GM12878 (cell line): ENCODE data around the gene SAC3D1.

Experiments
- HCFC1 ChIP-seq: fragments of 150-350 bp; IDR thresholded peaks from 2 replicates; pipeline ENCODE4 v1.6.1; 2014; ENCODE audit warnings: low read length
- RFX5 ChIP-seq: IDR thresholded peaks from 2 replicates; pipeline ENCODE4 v1.6.1; 2011; ENCODE audit warnings: low read depth, low read length, improper control_type of control experiment
- SIN3A ChIP-seq: IDR thresholded peaks from 2 replicates; pipeline ENCODE4 v1.6.1; 2012; ENCODE audit warnings: low read depth, low read length, improper control_type of control experiment
- TCF3 ChIP-seq: IDR thresholded peaks from 2 replicates; pipeline ENCODE4 v1.6.1; 2012; ENCODE audit warnings: low read depth, mild to moderate bottlenecking, low read length, borderline replicate concordance; ENCODE audit not compliant: insufficient read depth
- ZNF274 ChIP-seq: IDR thresholded peaks from one replicate; pipeline ENCODE4 v1.8.0; 2011; ENCODE audit not compliant: insufficient read length, insufficient read depth
- TF ChIP-seq, protein P1 (sequence below): IDR thresholded peaks from 2 replicates; pipeline ENCODE4 v1.6.1; 2011; ENCODE audit warnings: low read depth, low read length, improper control_type of control experiment, borderline replicate concordance
- TF ChIP-seq, protein P2 (sequence below), 3 experiments: IDR thresholded peaks in 2 of 3; conservative IDR thresholded peaks in 1 of 3; 2 replicates each; pipeline ENCODE4 v1.5.1; 2011; ENCODE audit warnings: low read depth in 3 of 3, low read length in 3 of 3, mild to moderate bottlenecking in 3 of 3, control low read depth in 2 of 3, moderate library complexity in 2 of 3, inconsistent platforms in 1 of 3, mixed read lengths in 1 of 3; ENCODE audit not compliant: control insufficient read depth in 2 of 3, insufficient read depth in 1 of 3; ENCODE audit errors: extremely low read depth in 1 of 3
- TF ChIP-seq, protein P3 (sequence below): IDR thresholded peaks from 2 replicates; pipeline ENCODE4 v1.6.1; 2012; ENCODE audit warnings: low read depth, low read length, improper control_type of control experiment
- TF ChIP-seq, protein P4 (sequence below): IDR thresholded peaks from 2 replicates; pipeline ENCODE4 v1.6.1; 2012; ENCODE audit warnings: low read depth, low read length, improper control_type of control experiment

DNA sequence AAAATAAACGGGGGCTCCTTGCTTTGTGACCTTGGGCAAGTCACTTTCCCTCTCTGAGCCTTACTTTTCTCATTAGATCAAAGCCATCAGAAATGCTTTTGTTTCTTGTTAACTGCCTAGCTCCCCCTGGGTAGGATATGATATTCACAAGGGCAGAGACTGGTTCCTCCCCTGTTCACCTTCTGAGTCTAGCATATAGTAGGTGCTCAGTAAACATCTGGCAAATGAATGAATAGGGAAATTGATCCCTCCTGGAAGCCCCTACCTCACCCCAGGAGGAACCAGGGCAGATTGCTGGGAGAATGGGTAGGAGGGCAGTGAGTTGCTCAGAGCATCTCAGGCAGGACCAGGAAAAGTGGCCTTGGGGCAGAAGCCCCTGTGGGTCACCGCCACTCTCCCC, 6.6 kb upstream of the SAC3D1 start:
- TF ChIP-seq, protein P1, sequence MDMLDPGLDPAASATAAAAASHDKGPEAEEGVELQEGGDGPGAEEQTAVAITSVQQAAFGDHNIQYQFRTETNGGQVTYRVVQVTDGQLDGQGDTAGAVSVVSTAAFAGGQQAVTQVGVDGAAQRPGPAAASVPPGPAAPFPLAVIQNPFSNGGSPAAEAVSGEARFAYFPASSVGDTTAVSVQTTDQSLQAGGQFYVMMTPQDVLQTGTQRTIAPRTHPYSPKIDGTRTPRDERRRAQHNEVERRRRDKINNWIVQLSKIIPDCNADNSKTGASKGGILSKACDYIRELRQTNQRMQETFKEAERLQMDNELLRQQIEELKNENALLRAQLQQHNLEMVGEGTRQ, result no peak
- TF ChIP-seq ZNF274 (no peak), SIN3A (no peak), RFX5 (no peak), HCFC1 (no peak), TCF3 (no peak)
- TF ChIP-seq, protein P2, sequence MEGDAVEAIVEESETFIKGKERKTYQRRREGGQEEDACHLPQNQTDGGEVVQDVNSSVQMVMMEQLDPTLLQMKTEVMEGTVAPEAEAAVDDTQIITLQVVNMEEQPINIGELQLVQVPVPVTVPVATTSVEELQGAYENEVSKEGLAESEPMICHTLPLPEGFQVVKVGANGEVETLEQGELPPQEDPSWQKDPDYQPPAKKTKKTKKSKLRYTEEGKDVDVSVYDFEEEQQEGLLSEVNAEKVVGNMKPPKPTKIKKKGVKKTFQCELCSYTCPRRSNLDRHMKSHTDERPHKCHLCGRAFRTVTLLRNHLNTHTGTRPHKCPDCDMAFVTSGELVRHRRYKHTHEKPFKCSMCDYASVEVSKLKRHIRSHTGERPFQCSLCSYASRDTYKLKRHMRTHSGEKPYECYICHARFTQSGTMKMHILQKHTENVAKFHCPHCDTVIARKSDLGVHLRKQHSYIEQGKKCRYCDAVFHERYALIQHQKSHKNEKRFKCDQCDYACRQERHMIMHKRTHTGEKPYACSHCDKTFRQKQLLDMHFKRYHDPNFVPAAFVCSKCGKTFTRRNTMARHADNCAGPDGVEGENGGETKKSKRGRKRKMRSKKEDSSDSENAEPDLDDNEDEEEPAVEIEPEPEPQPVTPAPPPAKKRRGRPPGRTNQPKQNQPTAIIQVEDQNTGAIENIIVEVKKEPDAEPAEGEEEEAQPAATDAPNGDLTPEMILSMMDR (IDR thresholded peaks at IDR 0.05 in 2 of 3, conservative IDR thresholded peaks at IDR 0.05 in 1 of 3; ENCODE audit: control insufficient read depth in 2 of 3, extremely low read depth in 1 of 3, insufficient read depth in 1 of 3, low read depth in 3 of 3, low read length in 3 of 3), result no peak
- TF ChIP-seq, protein P3, sequence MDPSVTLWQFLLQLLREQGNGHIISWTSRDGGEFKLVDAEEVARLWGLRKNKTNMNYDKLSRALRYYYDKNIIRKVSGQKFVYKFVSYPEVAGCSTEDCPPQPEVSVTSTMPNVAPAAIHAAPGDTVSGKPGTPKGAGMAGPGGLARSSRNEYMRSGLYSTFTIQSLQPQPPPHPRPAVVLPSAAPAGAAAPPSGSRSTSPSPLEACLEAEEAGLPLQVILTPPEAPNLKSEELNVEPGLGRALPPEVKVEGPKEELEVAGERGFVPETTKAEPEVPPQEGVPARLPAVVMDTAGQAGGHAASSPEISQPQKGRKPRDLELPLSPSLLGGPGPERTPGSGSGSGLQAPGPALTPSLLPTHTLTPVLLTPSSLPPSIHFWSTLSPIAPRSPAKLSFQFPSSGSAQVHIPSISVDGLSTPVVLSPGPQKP, result no peak
- TF ChIP-seq, protein P4, sequence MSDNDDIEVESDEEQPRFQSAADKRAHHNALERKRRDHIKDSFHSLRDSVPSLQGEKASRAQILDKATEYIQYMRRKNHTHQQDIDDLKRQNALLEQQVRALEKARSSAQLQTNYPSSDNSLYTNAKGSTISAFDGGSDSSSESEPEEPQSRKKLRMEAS, result no peak
